Sigmoid colon (tissue), 7 donors: ENCODE data around the gene MAPK10. TPM values are rescaled to one million over a fixed set of nuclear protein-coding genes. Genes with fewer than 3 reads are reported as not detected.

Source experiments
- DNase-seq: peaks from one replicate; pipeline ENCODE4 v3.0.0-alpha.2; 2019
- H3K27ac ChIP-seq, 4 donors: fragments of 200-600 bp; sonication (generic); one replicate each; pipeline ENCODE4 v1.5.1; 2016 to 2019; ENCODE audit warnings: mild to moderate bottlenecking in 1 of 4
- H3K27me3 ChIP-seq, 3 donors: fragments of 200-600 bp; sonication (generic); one replicate each; pipeline ENCODE4 v1.5.1; 2019; ENCODE audit warnings: mild to moderate bottlenecking in 1 of 3
- H3K36me3 ChIP-seq, 4 donors: fragments of 200-600 bp; sonication (generic); one replicate each; pipeline ENCODE4 v1.5.1; 2016 to 2019
- H3K4me1 ChIP-seq, 4 donors: fragments of 200-600 bp; sonication (generic); one replicate each; pipeline ENCODE4 v1.5.1; 2017 to 2019
- H3K4me3 ChIP-seq, 4 donors: fragments of 200-600 bp; sonication (generic); one replicate each; pipeline ENCODE4 v1.5.1; 2017 to 2019; ENCODE audit warnings: mild to moderate bottlenecking in 2 of 4, moderate library complexity in 1 of 4
- H3K9me3 ChIP-seq, 4 donors: fragments of 200-600 bp in 3 of 4; sonication (generic) in 3 of 4; one replicate each; pipeline versions ENCODE4 v1.5.1 to v1.6.1; 2013 to 2019
- EP300 ChIP-seq, 4 donors: sonication (generic); formaldehyde crosslinking; IDR thresholded peaks; one replicate each; pipeline ENCODE4 v1.6.1; 2017; ENCODE audit warnings: antibody characterized with exemption in 4 of 4
- POLR2A ChIP-seq, 2 donors: fragments of 450-650 bp; IDR thresholded peaks; one replicate each; pipeline ENCODE4 v1.6.1; 2016; ENCODE audit warnings: antibody characterized with exemption in 2 of 2, mild to moderate bottlenecking in 2 of 2, moderate library complexity in 2 of 2
- POLR2AphosphoS5 ChIP-seq, 4 donors: sonication (generic); formaldehyde crosslinking; IDR thresholded peaks; one replicate each; pipeline ENCODE4 v1.6.1; 2017; ENCODE audit warnings: antibody characterized with exemption in 4 of 4
- WGBS, 2 donors: extraction: QIAGEN DNeasy Blood & Tissue Kit; methylation state at CpG; one replicate each; pipeline ENCODE4 v1.1.7; 2013; 5-methylcytosine and 5-hydroxymethylcytosine counted together
- intact Hi-C: fragments of 100-400 bp; cut with DNase I; formaldehyde crosslinking; loops from one replicate; pipeline ENCODE4 v1.15.1; 2023
- polyA plus RNA-seq, 3 donors: library from polyadenylated mRNA; stranded (reverse); fragments of 200-250 nt; gene quantifications; one replicate each; pipeline ENCODE4 v1.2.3, GENCODE V29; 2013
- total RNA-seq, 4 donors: library from RNA; depleted of rRNA; stranded (reverse); fragments of >200 nt; gene quantifications; one replicate each; pipeline ENCODE4 v1.1.0, GENCODE V29; 2016
- TF ChIP-seq, protein P1 (sequence below), 4 experiments: fragments of 450-650 bp in 3 of 4; fragments of 200-600 bp in 1 of 4; IDR thresholded peaks; one replicate each; pipeline ENCODE4 v1.5.1; 2016 to 2019; ENCODE audit warnings: antibody characterized with exemption in 4 of 4, mild to moderate bottlenecking in 3 of 4, moderate library complexity in 2 of 4
- donor health status: healthy with polysubstance abuse.
- donor health status: Bipolar disorder and iron deficiency.
- donor health status: healthy.

Gene MAPK10
- total and polyA plus RNA-seq, 7 donors, result 3.0 to 28.5 (median 24.3) TPM

DNA sequence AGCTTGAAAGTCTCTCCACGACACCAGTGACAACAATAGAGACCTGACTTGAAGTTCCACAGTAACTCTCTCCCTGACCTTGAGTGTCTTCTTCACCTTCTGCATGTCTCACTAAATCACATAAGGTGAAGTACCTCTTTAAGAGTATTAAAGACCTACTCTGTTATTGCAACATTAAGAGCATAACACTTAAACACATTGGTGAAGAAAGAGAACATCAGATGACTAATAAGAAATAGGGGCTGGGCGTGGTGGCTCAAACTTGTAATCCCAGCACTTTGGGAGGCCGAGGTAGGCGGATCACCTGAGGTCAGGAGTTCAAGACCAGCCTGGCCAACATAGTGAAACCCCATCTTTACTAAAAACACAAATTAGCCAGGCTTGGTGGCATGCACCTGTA is 33.9 kb upstream of the MAPK10 start:
- no peak for DNase-seq
- Histone ChIP-seq H3K27ac (no peak overlapping the region), H3K4me1 (no peaks in the 10 kb centered on the region), H3K4me3 (no peak overlapping the region), H3K36me3 (no peaks in the 10 kb centered on the region), H3K27me3 (no peaks in the 10 kb centered on the region), H3K9me3 (no peaks in the 10 kb centered on the region)
- 73 to 88% methylated on average over 4 of the region's 4 CpGs for WGBS, 2 donors
- intact Hi-C loops, result no loop called here
- TF ChIP-seq EP300 (IDR thresholded peaks at IDR 0.05) (no peak), POLR2AphosphoS5 (IDR thresholded peaks at IDR 0.05) (no peak), POLR2A (IDR thresholded peaks at IDR 0.05) (no peak)

DNA sequence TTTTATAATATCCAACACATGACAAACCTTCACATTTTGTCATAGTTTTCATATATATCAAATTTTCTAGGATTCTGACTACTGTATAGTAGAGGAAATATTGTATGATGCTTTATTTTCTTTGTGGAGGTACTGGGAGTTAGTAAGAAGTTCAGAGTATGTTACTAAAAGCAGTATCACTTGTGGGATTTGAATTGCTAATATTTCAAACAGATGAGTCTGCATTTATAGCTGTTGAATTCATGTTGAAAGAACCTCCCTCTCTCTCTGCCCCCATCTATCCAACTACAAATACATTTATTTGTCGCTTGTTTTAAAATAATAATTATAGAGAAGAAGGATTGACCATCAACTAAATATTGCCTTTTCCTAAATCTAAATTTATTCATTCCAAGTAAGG is 29.8 kb upstream of the MAPK10 start:
- TF ChIP-seq EP300 (IDR thresholded peaks at IDR 0.05), result no peak
- TF ChIP-seq POLR2A (IDR thresholded peaks at IDR 0.05), result no peak
- TF ChIP-seq, protein P1, sequence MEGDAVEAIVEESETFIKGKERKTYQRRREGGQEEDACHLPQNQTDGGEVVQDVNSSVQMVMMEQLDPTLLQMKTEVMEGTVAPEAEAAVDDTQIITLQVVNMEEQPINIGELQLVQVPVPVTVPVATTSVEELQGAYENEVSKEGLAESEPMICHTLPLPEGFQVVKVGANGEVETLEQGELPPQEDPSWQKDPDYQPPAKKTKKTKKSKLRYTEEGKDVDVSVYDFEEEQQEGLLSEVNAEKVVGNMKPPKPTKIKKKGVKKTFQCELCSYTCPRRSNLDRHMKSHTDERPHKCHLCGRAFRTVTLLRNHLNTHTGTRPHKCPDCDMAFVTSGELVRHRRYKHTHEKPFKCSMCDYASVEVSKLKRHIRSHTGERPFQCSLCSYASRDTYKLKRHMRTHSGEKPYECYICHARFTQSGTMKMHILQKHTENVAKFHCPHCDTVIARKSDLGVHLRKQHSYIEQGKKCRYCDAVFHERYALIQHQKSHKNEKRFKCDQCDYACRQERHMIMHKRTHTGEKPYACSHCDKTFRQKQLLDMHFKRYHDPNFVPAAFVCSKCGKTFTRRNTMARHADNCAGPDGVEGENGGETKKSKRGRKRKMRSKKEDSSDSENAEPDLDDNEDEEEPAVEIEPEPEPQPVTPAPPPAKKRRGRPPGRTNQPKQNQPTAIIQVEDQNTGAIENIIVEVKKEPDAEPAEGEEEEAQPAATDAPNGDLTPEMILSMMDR (IDR thresholded peaks at IDR 0.05), result no peak
- no peak for TF ChIP-seq POLR2AphosphoS5 (IDR thresholded peaks at IDR 0.05)

DNA sequence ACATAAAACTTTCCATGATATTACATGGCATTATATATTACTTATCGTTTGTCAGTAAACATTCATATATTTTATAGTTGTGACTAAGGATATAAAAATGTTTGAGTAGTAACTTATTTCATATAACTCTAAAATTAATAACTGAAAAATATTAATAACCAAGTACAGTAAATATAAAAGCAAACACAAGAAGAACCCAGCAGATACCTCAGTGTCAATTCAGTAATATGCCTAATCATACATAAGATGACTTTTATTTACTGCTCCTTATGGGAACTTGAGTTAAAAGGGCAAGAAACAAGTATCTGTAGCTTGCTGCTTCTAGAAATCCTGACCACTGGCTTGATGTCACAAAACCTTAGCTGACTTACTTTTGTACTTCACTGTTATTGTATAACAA is 28.4 kb upstream of the MAPK10 start:
- 19 to 76% methylated on average over 1 of the region's 1 CpG for WGBS, 2 donors
- DNase-seq, result no peak

More for the DNA sequence above, 29.8 kb upstream of the MAPK10 start:
- WGBS, 2 donors, result 91 to 96% methylated on average over 1 of the region's 1 CpG
- intact Hi-C loops, result no loop called here
- H3K9me3 ChIP-seq, result no peaks in the 10 kb centered on the region
- H3K27me3 ChIP-seq, result no peaks in the 10 kb centered on the region
- no peak for DNase-seq
- H3K4me3 ChIP-seq, result no peak overlapping the region
- H3K36me3 ChIP-seq, result no peaks in the 10 kb centered on the region
- no peak overlapping the region for H3K27ac ChIP-seq
- H3K4me1 ChIP-seq, result no peaks in the 10 kb centered on the region

DNA sequence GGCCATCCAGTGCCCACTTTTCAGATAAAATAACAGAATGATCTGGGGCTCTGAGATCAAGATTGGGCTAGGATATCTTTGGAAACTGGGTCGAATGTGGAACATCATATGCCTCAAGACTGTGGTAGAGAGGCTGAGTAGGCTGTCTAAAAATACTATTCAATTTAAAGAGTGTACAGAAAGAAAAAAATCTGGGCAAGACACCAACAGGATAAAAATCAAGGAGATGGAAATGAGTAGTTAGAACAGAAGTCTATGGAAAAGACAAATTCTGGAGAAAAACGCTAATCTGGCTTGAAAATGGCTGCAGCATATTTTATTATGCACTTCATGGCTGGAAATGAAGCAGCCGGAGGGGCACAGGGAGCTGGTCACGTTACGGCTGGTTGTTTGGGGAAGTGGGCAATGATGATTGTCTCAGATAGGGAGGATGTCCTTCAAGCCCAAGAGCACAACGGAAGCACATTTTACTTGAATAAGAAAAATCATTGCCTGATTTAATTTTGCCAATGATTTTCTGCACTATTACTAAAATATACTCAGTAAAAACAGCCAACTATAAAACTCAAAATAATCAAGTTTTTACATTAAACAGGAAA is 27.1 kb upstream of the MAPK10 start:
- 48 to 75% methylated on average over 6 of the region's 6 CpGs for WGBS, 2 donors
- H3K36me3 ChIP-seq, result no peaks in the 10 kb centered on the region
- no peak overlapping the region for H3K4me3 ChIP-seq
- intact Hi-C loops, result no loop called here
- no peak for DNase-seq
- TF ChIP-seq POLR2AphosphoS5 (IDR thresholded peaks at IDR 0.05) (no peak), EP300 (IDR thresholded peaks at IDR 0.05) (no peak), POLR2A (IDR thresholded peaks at IDR 0.05) (no peak)
- TF ChIP-seq, protein P1 (IDR thresholded peaks at IDR 0.05), result no peak
- no peaks in the 10 kb centered on the region for H3K9me3 ChIP-seq
- H3K4me1 ChIP-seq, result no peaks in the 10 kb centered on the region
- no peak overlapping the region for H3K27ac ChIP-seq
- H3K27me3 ChIP-seq, result no peaks in the 10 kb centered on the region

More for the DNA sequence above, 28.4 kb upstream of the MAPK10 start:
- no peak overlapping the region for H3K4me3 ChIP-seq
- no peaks in the 10 kb centered on the region for H3K9me3 ChIP-seq
- intact Hi-C loops, result no loop called here
- H3K36me3 ChIP-seq, result no peaks in the 10 kb centered on the region
- TF ChIP-seq EP300 (IDR thresholded peaks at IDR 0.05) (no peak), POLR2A (IDR thresholded peaks at IDR 0.05) (no peak), POLR2AphosphoS5 (IDR thresholded peaks at IDR 0.05) (no peak)
- TF ChIP-seq, protein P1 (IDR thresholded peaks at IDR 0.05), result no peak
- no peak overlapping the region for H3K27ac ChIP-seq
- H3K27me3 ChIP-seq, result no peaks in the 10 kb centered on the region
- H3K4me1 ChIP-seq, result no peaks in the 10 kb centered on the region

DNA sequence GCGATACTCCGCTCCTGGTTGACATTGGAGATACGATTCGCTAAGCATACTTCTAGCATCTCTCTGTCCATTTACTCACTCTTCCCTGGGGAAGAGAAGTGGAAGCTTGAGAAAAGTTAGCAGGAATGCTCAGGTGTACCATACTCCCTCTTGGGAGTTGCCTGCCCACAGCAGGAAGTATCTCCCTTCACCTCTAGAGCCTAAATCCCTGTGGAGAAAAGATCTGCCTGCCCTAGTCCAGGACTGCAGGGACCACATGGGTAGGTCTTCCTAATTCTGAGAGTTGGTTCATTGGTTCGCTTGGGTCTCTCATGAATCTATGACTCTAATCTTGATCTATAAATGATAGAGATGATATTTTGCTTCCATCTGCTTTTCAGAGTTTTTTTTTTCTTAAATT is 26.3 kb upstream of the MAPK10 start:
- no peaks in the 10 kb centered on the region for H3K36me3 ChIP-seq
- H3K4me1 ChIP-seq, result no peaks in the 10 kb centered on the region
- 96 to 98% methylated on average over 5 of the region's 5 CpGs for WGBS, 2 donors
- no peaks in the 10 kb centered on the region for H3K27me3 ChIP-seq
- no peak for DNase-seq
- no peaks in the 10 kb centered on the region for H3K9me3 ChIP-seq
- intact Hi-C loops, result no loop called here
- TF ChIP-seq, protein P1 (IDR thresholded peaks at IDR 0.05), result no peak
- TF ChIP-seq POLR2A (IDR thresholded peaks at IDR 0.05) (no peak), EP300 (IDR thresholded peaks at IDR 0.05) (no peak), POLR2AphosphoS5 (IDR thresholded peaks at IDR 0.05) (no peak)
- no peak overlapping the region for H3K27ac ChIP-seq
- no peak overlapping the region for H3K4me3 ChIP-seq
